Prostate gland (tissue), 2 donors: ENCODE measurements around the gene MYL12B. TPM values are rescaled to one million over a fixed set of nuclear protein-coding genes. Genes with fewer than 3 reads are reported as not detected.

Experiments used
- DNase-seq: peaks from one replicate; pipeline ENCODE4 v3.0.0-alpha.2; 2019; ENCODE audit warnings: low spot score
- H3K27ac ChIP-seq, 2 donors: fragments of 200-600 bp; sonication (generic); 2 replicates each; pipeline ENCODE4 v1.5.1; 2017 to 2019
- H3K27me3 ChIP-seq: fragments of 200-600 bp; sonication (generic); replicated peaks from 2 replicates; pipeline ENCODE4 v1.5.1; 2019; ENCODE audit not compliant: insufficient read depth
- H3K36me3 ChIP-seq, 2 donors: fragments of 200-600 bp; sonication (generic); 1 replicate in 1 of 2; 2 replicates in 1 of 2; pipeline versions ENCODE4 v1.5.1 to v1.8.1; 2017 to 2019
- H3K4me1 ChIP-seq: fragments of 200-600 bp; sonication (generic); replicated peaks from 2 replicates; pipeline ENCODE4 v1.5.1; 2019
- H3K4me3 ChIP-seq, 2 donors: fragments of 200-600 bp; sonication (generic); 2 replicates each; pipeline ENCODE4 v1.5.1; 2017 to 2019
- H3K9me3 ChIP-seq: fragments of 200-600 bp; sonication (generic); 2 replicates; pipeline ENCODE4 v1.5.1; 2017
- CTCF ChIP-seq, 4 experiments: fragments of 200-600 bp in 2 of 4; fragments of 450-650 bp in 2 of 4; sonication (generic) in 2 of 4; IDR thresholded peaks; 1 replicate in 3 of 4; 2 replicates in 1 of 4; pipeline ENCODE4 v1.5.1; 2016 to 2019; ENCODE audit warnings: antibody characterized with exemption in 4 of 4, mild to moderate bottlenecking in 2 of 4, moderate library complexity in 2 of 4
- POLR2A ChIP-seq: fragments of 450-650 bp; IDR thresholded peaks from one replicate; pipeline ENCODE4 v1.6.1; 2016; ENCODE audit warnings: antibody characterized with exemption, mild to moderate bottlenecking
- POLR2AphosphoS5 ChIP-seq: sonication (generic); formaldehyde crosslinking; IDR thresholded peaks from one replicate; pipeline ENCODE4 v1.6.1; 2017; ENCODE audit warnings: antibody characterized with exemption
- WGBS: methylation state at CpG from one replicate; pipeline ENCODE4 v1.1.5; 2018; 5-methylcytosine and 5-hydroxymethylcytosine counted together
- intact Hi-C: fragments of 100-400 bp; cut with DNase I; formaldehyde crosslinking; loops from one replicate; pipeline ENCODE4 v1.14.2; 2022
- total RNA-seq, 2 donors: library from RNA; depleted of rRNA; stranded (reverse); fragments of >200 nt; gene quantifications; one replicate each; pipeline ENCODE4 v1.1.0, GENCODE V29; 2016

The MYL12B gene
- total RNA-seq, 2 donors from 2014 or later: 254 to 310 TPM

- no peak for TF ChIP-seq CTCF (IDR thresholded peaks at IDR 0.05)
- TF ChIP-seq POLR2AphosphoS5: no peak
- no peak for TF ChIP-seq POLR2A
- H3K4me3 ChIP-seq: no peak overlapping the region
- H3K27ac ChIP-seq: peak overlapping the region; percentile 71 to 78
- no peaks in the 10 kb centered on the region for H3K36me3 ChIP-seq
- no peaks in the 10 kb centered on the region for H3K27me3 ChIP-seq
- no peak for DNase-seq
- H3K4me1 ChIP-seq: peaks cover 5% of the 10 kb centered on the region
- 70% methylated on average over 10 of the region's 10 CpGs for WGBS
- intact Hi-C loops: loop anchor here (5.0 kb wide), 3 partner anchors 169 to 714 kb away; partner anchors contain the start of gene TGIF1
- no peaks in the 10 kb centered on the region for H3K9me3 ChIP-seq
These were observed 21.4 kb downstream of the MYL12B start for GRCh38 chr18:3283253-3283863.

- intact Hi-C loops: loop anchor here (5.0 kb wide), 3 partner anchors 168 to 713 kb away; partner anchors contain the start of gene TGIF1
- Histone ChIP-seq H3K4me1 (peaks cover 5% of the 10 kb centered on the region), H3K36me3 (no peaks in the 10 kb centered on the region), H3K9me3 (no peaks in the 10 kb centered on the region), H3K4me3 (no peak overlapping the region), H3K27ac (peak overlapping the region; percentile 71 to 78), H3K27me3 (no peaks in the 10 kb centered on the region)
- DNase-seq: peak; percentile 82
- TF ChIP-seq POLR2AphosphoS5 (peak; percentile 77), CTCF (IDR thresholded peaks at IDR 0.05) (no peak), POLR2A (peak; percentile 7)
- WGBS: 24% methylated on average over 7 of the region's 7 CpGs
These were observed 22.0 kb downstream of the MYL12B start for GRCh38 chr18:3283908-3284307.

GRCh38 chr18:3284501-3284900 lies 22.6 kb downstream of the MYL12B start:
- DNase-seq: no peak
- H3K27me3 ChIP-seq: no peaks in the 10 kb centered on the region
- no peak for TF ChIP-seq POLR2AphosphoS5
- no peak for TF ChIP-seq POLR2A
- no peak for TF ChIP-seq CTCF (IDR thresholded peaks at IDR 0.05)
- H3K27ac ChIP-seq: peak overlapping the region; percentile 71 to 78
- intact Hi-C loops: loop anchor here (5.0 kb wide), 3 partner anchors 168 to 713 kb away; partner anchors contain the start of gene TGIF1
- H3K4me1 ChIP-seq: peaks cover 5% of the 10 kb centered on the region
- H3K9me3 ChIP-seq: no peaks in the 10 kb centered on the region
- WGBS: 84% methylated on average over 9 of the region's 9 CpGs
- no peak overlapping the region for H3K4me3 ChIP-seq
- no peaks in the 10 kb centered on the region for H3K36me3 ChIP-seq

- H3K27me3 ChIP-seq: no peaks in the 10 kb centered on the region
- no peak for DNase-seq
- H3K9me3 ChIP-seq: no peaks in the 10 kb centered on the region
- 86% methylated on average over 7 of the region's 7 CpGs for whole genome bisulfite sequencing
- TF ChIP-seq POLR2AphosphoS5 (no peak), CTCF (IDR thresholded peaks at IDR 0.05) (no peak), POLR2A (no peak)
- intact Hi-C loops: no loop called here
- H3K36me3 ChIP-seq: no peaks in the 10 kb centered on the region
- H3K27ac ChIP-seq: no peak overlapping the region
- no peak overlapping the region for H3K4me3 ChIP-seq
- peaks cover 5% of the 10 kb centered on the region for H3K4me1 ChIP-seq
These were observed 24.2 kb downstream of the MYL12B start for GRCh38 chr18:3286159-3286558.
